ENCODE measurements around the gene AMBRA1.

AMBRA1 gene

GRCh38 chr11:46359953-46360352, 233.9 kb downstream of the AMBRA1 start:
- no peak for DNase-seq
- no peak overlapping the region for H3K18ac ChIP-seq (ENCODE audit: low read depth in 1 of 2, low read length in 2 of 2)
- WGBS, result no CpG with 5 or more reads among the region's 1 CpG
- no peak overlapping the region for H3K4me3 ChIP-seq (ENCODE audit: insufficient read depth in 1 of 2, low read depth in 1 of 2, low read length in 2 of 2)
- H2AFZ ChIP-seq (ENCODE audit: low read depth, low read length), result no peak overlapping the region
- H2BK120ac ChIP-seq (ENCODE audit: low read depth, low read length), result no peak overlapping the region
- H3K9ac ChIP-seq (ENCODE audit: low read length), result no peak overlapping the region
- no peak overlapping the region for H3K23ac ChIP-seq (ENCODE audit: low read length in 2 of 2)
- H3K4ac ChIP-seq (ENCODE audit: low read depth in 1 of 2, low read length in 2 of 2), result no peak overlapping the region
- no peak overlapping the region for H2BK12ac ChIP-seq (ENCODE audit: low read length in 2 of 2)
- no peak overlapping the region for H4K91ac ChIP-seq (ENCODE audit: low read length)
- no peak overlapping the region for H2BK15ac ChIP-seq (ENCODE audit: low read depth, poor library complexity, severe bottlenecking)
- H3K4me1 ChIP-seq (ENCODE audit: control insufficient read depth, insufficient read depth, low read depth, low read length), result peaks cover 59% of the 10 kb centered on the region
- H3K4me2 ChIP-seq (ENCODE audit: low read length, poor library complexity, severe bottlenecking), result no peak overlapping the region
- peaks cover 15% of the 10 kb centered on the region for H3K79me1 ChIP-seq (replicated peaks; ENCODE audit: low read length, poor library complexity, severe bottlenecking)
- peaks cover 0 to 16% of the 10 kb centered on the region in 2 experiments for H3K36me3 ChIP-seq (ENCODE audit: control insufficient read depth in 1 of 2, insufficient read depth in 2 of 2, low read depth in 1 of 2, low read length in 2 of 2)
- no peak overlapping the region for H2AK5ac ChIP-seq (ENCODE audit: low read length, severe bottlenecking)
- H3K14ac ChIP-seq (ENCODE audit: low read length in 2 of 2), result no peak overlapping the region
- H3K9me3 ChIP-seq (ENCODE audit: control insufficient read depth, low read length), result no peaks in the 10 kb centered on the region
- no peak overlapping the region for H4K8ac ChIP-seq (ENCODE audit: low read length)
- no peaks in the 10 kb centered on the region for H3K27me3 ChIP-seq (ENCODE audit: control insufficient read depth in 1 of 2, insufficient read depth in 1 of 2, low read length in 2 of 2)
- no peak overlapping the region for H2BK5ac ChIP-seq (ENCODE audit: low read depth, low read length, poor library complexity, severe bottlenecking)
- no peak overlapping the region for H3K27ac ChIP-seq (ENCODE audit: low read length, poor library complexity, severe bottlenecking)

GRCh38 chr11:46357483-46357936, 236.3 kb downstream of the AMBRA1 start:
- Histone ChIP-seq H3K18ac (ENCODE audit: low read depth in 1 of 2, low read length in 2 of 2) (peak overlapping the region; percentile 14 to 58), H3K4me3 (ENCODE audit: insufficient read depth in 1 of 2, low read depth in 1 of 2, low read length in 2 of 2) (no peak overlapping the region), H3K23ac (ENCODE audit: low read length in 2 of 2) (no peak overlapping the region), H4K8ac (ENCODE audit: low read length) (peak overlapping the region; percentile 39), H4K91ac (ENCODE audit: low read length) (no peak overlapping the region), H3K36me3 (ENCODE audit: control insufficient read depth in 1 of 2, insufficient read depth in 2 of 2, low read depth in 1 of 2, low read length in 2 of 2) (peaks cover 0 to 23% of the 10 kb centered on the region in 2 experiments), H2AK5ac (ENCODE audit: low read length, severe bottlenecking) (peak overlapping the region; percentile 67), H3K4me1 (ENCODE audit: control insufficient read depth, insufficient read depth, low read depth, low read length) (peaks cover 44% of the 10 kb centered on the region), H2BK15ac (ENCODE audit: low read depth, poor library complexity, severe bottlenecking) (no peak overlapping the region), H3K14ac (ENCODE audit: low read length in 2 of 2) (peak overlapping the region in 1 of 2 experiments; percentile 38), H2BK12ac (ENCODE audit: low read length in 2 of 2) (peak overlapping the region; percentile 17 to 28), H3K9ac (ENCODE audit: low read length) (no peak overlapping the region), H3K27me3 (ENCODE audit: control insufficient read depth in 1 of 2, insufficient read depth in 1 of 2, low read length in 2 of 2) (no peaks in the 10 kb centered on the region), H2AFZ (ENCODE audit: low read depth, low read length) (no peak overlapping the region), H3K27ac (ENCODE audit: low read length, poor library complexity, severe bottlenecking) (peak overlapping the region; percentile 74), H3K4me2 (ENCODE audit: low read length, poor library complexity, severe bottlenecking) (no peak overlapping the region), H3K79me1 (replicated peaks; ENCODE audit: low read length, poor library complexity, severe bottlenecking) (peaks cover 25% of the 10 kb centered on the region), H3K9me3 (ENCODE audit: control insufficient read depth, low read length) (no peaks in the 10 kb centered on the region), H3K4ac (ENCODE audit: low read depth in 1 of 2, low read length in 2 of 2) (no peak overlapping the region), H2BK5ac (ENCODE audit: low read depth, low read length, poor library complexity, severe bottlenecking) (no peak overlapping the region), H2BK120ac (ENCODE audit: low read depth, low read length) (no peak overlapping the region)
- 88% methylated on average over 11 of the region's 11 CpGs for WGBS
- DNase-seq, result no peak

GRCh38 chr11:46356924-46357482, 236.8 kb downstream of the AMBRA1 start:
- Histone ChIP-seq H3K23ac (ENCODE audit: low read length in 2 of 2) (no peak overlapping the region), H3K9me3 (ENCODE audit: control insufficient read depth, low read length) (no peaks in the 10 kb centered on the region), H2BK5ac (ENCODE audit: low read depth, low read length, poor library complexity, severe bottlenecking) (no peak overlapping the region), H3K27ac (ENCODE audit: low read length, poor library complexity, severe bottlenecking) (peak overlapping the region; percentile 74), H2AK5ac (ENCODE audit: low read length, severe bottlenecking) (peak overlapping the region; percentile 48), H2BK15ac (ENCODE audit: low read depth, poor library complexity, severe bottlenecking) (no peak overlapping the region), H3K9ac (ENCODE audit: low read length) (no peak overlapping the region), H4K8ac (ENCODE audit: low read length) (peak overlapping the region; percentile 39), H3K79me1 (replicated peaks; ENCODE audit: low read length, poor library complexity, severe bottlenecking) (peaks cover 25% of the 10 kb centered on the region), H3K36me3 (ENCODE audit: control insufficient read depth in 1 of 2, insufficient read depth in 2 of 2, low read depth in 1 of 2, low read length in 2 of 2) (peaks cover 0 to 20% of the 10 kb centered on the region in 2 experiments), H3K4me3 (ENCODE audit: insufficient read depth in 1 of 2, low read depth in 1 of 2, low read length in 2 of 2) (no peak overlapping the region), H3K4me1 (ENCODE audit: control insufficient read depth, insufficient read depth, low read depth, low read length) (peaks cover 44% of the 10 kb centered on the region), H3K14ac (ENCODE audit: low read length in 2 of 2) (no peak overlapping the region), H2BK120ac (ENCODE audit: low read depth, low read length) (no peak overlapping the region), H3K18ac (ENCODE audit: low read depth in 1 of 2, low read length in 2 of 2) (peak overlapping the region; percentile 14 to 58), H2AFZ (ENCODE audit: low read depth, low read length) (no peak overlapping the region), H3K4me2 (ENCODE audit: low read length, poor library complexity, severe bottlenecking) (no peak overlapping the region), H3K4ac (ENCODE audit: low read depth in 1 of 2, low read length in 2 of 2) (no peak overlapping the region), H3K27me3 (ENCODE audit: control insufficient read depth in 1 of 2, insufficient read depth in 1 of 2, low read length in 2 of 2) (no peaks in the 10 kb centered on the region), H4K91ac (ENCODE audit: low read length) (no peak overlapping the region), H2BK12ac (ENCODE audit: low read length in 2 of 2) (peak overlapping the region; percentile 17 to 28)
- 81% methylated on average over 6 of the region's 7 CpGs for WGBS
- DNase-seq, result peak; percentile 84

- Histone ChIP-seq H4K91ac (ENCODE audit: low read length) (peak overlapping the region; percentile 14), H3K36me3 (ENCODE audit: control insufficient read depth in 1 of 2, insufficient read depth in 2 of 2, low read depth in 1 of 2, low read length in 2 of 2) (peaks cover 0 to 27% of the 10 kb centered on the region in 2 experiments), H2AFZ (ENCODE audit: low read depth, low read length) (no peak overlapping the region), H4K8ac (ENCODE audit: low read length) (no peak overlapping the region), H3K4ac (ENCODE audit: low read depth in 1 of 2, low read length in 2 of 2) (no peak overlapping the region), H3K4me3 (ENCODE audit: insufficient read depth in 1 of 2, low read depth in 1 of 2, low read length in 2 of 2) (no peak overlapping the region), H2BK5ac (ENCODE audit: low read depth, low read length, poor library complexity, severe bottlenecking) (no peak overlapping the region), H3K23ac (ENCODE audit: low read length in 2 of 2) (no peak overlapping the region), H3K14ac (ENCODE audit: low read length in 2 of 2) (peak overlapping the region in 1 of 2 experiments; percentile 10), H3K27me3 (ENCODE audit: control insufficient read depth in 1 of 2, insufficient read depth in 1 of 2, low read length in 2 of 2) (no peaks in the 10 kb centered on the region), H3K4me1 (ENCODE audit: control insufficient read depth, insufficient read depth, low read depth, low read length) (peaks cover 44% of the 10 kb centered on the region), H2AK5ac (ENCODE audit: low read length, severe bottlenecking) (no peak overlapping the region), H3K4me2 (ENCODE audit: low read length, poor library complexity, severe bottlenecking) (no peak overlapping the region), H3K27ac (ENCODE audit: low read length, poor library complexity, severe bottlenecking) (no peak overlapping the region), H2BK15ac (ENCODE audit: low read depth, poor library complexity, severe bottlenecking) (no peak overlapping the region), H2BK120ac (ENCODE audit: low read depth, low read length) (no peak overlapping the region), H3K79me1 (replicated peaks; ENCODE audit: low read length, poor library complexity, severe bottlenecking) (peaks cover 36% of the 10 kb centered on the region), H2BK12ac (ENCODE audit: low read length in 2 of 2) (no peak overlapping the region), H3K9ac (ENCODE audit: low read length) (no peak overlapping the region), H3K18ac (ENCODE audit: low read depth in 1 of 2, low read length in 2 of 2) (no peak overlapping the region), H3K9me3 (ENCODE audit: control insufficient read depth, low read length) (no peaks in the 10 kb centered on the region)
- no peak for DNase-seq
- 66% methylated on average over 8 of the region's 9 CpGs for WGBS
Measured at GRCh38 chr11:46353698-46354097, 240.1 kb downstream of the AMBRA1 start.
